GM12865 (cell line): ENCODE results near the gene TMPRSS9.

Source experiments
- DNase-seq: peaks from one replicate; pipeline ENCODE4 v3.0.0; 2010; ENCODE audit warnings: low read depth
- H3K4me3 ChIP-seq: 2 replicates; pipeline ENCODE4 v1.5.1; 2011; ENCODE audit warnings: mild to moderate bottlenecking, low read depth, low read length, control low read depth
- TF ChIP-seq, protein P1 (sequence below): IDR thresholded peaks from 2 replicates; pipeline ENCODE4 v1.5.1; 2011; ENCODE audit warnings: low read length, control low read depth, low read depth, inconsistent platforms; ENCODE audit not compliant: insufficient read depth; ENCODE audit errors: missing control alignments

Gene TMPRSS9

DNA sequence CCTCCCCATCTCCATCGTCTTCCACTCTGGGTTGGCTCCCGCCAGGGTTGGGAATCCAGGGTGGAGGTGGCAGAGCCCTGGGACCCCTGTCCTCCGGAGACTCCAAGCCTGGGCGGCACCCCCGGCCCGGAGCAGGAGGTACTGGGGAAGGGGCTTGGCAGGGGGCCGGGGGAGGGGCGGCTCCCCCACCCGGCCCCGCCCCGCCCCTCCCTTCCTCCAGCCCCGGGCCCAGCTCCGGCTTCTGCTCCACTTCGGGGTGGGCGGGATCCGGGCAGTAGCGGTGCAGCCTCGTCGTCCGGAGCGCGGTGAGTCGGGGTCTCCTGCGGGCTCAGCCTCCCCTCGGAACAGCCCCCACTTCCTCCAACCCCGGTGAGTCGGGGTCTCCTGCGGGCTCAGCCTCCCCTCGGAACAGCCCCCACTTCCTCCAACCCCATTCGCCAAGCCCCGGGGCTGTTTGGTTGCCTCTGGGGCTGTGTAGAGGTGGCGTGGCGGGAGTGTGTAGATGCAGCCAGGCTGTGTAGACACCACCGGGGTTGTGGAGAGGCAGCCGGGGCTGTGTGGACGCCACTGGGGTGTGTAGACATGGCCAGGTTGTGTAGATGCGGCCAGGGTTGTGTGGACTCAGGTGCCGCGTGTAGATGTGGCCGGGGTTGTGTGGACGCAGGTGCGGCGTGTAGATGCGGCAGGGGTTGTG, at the start of gene TMPRSS9:
TSS of gene TMPRSS9 (plus strand) at position 274 of the 694 bp plus-strand sequence. CDS start 29,521 bp downstream, outside the sequence.
- no peak for DNase-seq
- TF ChIP-seq, protein P1, sequence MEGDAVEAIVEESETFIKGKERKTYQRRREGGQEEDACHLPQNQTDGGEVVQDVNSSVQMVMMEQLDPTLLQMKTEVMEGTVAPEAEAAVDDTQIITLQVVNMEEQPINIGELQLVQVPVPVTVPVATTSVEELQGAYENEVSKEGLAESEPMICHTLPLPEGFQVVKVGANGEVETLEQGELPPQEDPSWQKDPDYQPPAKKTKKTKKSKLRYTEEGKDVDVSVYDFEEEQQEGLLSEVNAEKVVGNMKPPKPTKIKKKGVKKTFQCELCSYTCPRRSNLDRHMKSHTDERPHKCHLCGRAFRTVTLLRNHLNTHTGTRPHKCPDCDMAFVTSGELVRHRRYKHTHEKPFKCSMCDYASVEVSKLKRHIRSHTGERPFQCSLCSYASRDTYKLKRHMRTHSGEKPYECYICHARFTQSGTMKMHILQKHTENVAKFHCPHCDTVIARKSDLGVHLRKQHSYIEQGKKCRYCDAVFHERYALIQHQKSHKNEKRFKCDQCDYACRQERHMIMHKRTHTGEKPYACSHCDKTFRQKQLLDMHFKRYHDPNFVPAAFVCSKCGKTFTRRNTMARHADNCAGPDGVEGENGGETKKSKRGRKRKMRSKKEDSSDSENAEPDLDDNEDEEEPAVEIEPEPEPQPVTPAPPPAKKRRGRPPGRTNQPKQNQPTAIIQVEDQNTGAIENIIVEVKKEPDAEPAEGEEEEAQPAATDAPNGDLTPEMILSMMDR: no peak
- no peak within 1 kb of the TSS for H3K4me3 ChIP-seq

DNA sequence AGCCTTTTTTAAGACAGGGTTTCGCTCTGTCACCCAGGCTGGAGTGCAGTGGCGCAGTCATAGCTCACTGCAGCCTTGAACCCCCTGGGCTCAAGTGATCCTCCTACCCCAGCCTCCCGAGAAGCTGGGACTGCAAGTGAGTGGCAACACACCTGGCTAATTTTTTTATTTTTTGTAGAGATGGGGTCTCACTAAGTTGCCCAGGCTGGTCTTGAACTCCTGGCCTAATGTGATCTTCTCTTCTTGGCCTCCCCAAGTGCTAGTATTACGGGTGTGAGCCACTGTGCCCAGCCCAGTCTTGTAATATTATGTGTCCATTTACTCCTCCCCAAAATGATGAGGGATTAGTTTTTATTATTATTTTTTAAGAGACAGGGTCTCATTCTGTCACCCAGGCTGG, 49.0 kb upstream of the TMPRSS9 start:
- DNase-seq: no peak
- TF ChIP-seq, protein P1: no peak
- no peak overlapping the region for H3K4me3 ChIP-seq

DNA sequence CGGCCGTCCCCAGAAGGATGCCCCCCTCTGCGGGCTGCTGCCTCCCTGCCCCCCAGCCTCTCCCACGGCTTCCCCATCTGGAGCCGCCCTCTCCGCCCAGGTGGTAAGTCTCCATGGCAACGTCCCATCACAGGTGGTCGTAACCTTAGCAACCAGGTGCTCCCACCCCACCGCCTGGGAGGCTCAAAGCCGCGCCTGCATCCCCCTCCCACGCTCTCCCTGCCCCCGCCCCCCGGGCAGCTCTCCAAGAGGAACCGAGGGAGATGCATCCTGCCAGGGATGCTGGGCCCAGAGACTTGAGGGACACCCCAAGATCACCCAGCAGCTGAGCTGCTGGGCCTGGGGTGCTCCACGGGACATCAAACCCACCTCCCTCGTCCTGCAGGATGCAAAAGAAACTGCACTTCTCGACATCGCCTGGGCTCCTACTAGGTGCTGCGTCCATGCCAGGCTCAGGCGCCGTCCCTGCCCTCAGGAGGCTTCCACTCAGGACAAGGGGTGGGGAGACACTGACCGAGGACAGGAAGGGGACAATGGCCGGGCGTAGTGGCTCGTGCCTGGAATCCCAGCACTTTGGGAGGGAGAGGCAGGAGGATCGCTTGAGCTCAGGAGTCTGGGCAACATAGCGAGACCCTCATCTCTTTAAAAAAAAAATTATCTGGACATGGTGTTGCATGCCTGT, 47.1 kb upstream of the TMPRSS9 start:
- TF ChIP-seq, protein P1: no peak
- DNase-seq: no peak
- H3K4me3 ChIP-seq: no peak overlapping the region

DNA sequence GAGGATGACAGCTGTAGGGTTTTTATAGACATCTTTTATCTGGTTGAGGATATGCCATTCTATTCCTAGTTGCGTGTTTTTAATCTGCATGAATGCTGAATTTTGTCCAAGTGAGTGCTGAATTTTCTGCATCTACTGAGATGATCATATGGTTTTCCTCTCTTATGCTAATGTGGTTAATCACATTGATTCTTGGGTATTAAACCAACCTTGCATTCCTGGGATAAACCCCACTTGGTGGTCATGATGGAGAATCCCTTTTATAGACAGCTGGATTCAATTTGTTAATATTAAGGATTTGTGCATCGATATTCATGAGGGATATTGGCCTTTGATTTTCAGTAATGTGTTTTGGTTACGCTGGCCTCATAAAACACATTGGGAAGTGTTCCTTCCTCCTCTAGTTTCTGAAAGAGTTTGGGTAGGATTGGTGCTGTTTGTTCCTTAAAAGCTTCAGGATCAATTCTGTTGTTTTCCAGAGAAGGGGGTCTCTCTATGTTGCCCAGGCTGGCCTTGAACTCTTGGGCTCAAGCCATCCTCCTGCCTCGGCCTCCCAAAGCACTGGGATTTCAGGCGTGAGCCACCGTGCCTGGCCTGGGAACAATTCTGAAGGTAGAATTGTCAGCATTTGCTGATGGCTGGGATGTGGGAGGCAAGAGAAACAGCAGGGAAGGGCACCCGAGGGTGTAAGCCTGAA, 44.8 kb upstream of the TMPRSS9 start:
- no peak overlapping the region for H3K4me3 ChIP-seq
- TF ChIP-seq, protein P1: no peak
- DNase-seq: no peak

- DNase-seq: peak; percentile 68
- H3K4me3 ChIP-seq: no peak overlapping the region
- TF ChIP-seq, protein P1: peak; percentile 43
Observed at GRCh38 chr19:2315818-2316353, 44.2 kb upstream of the TMPRSS9 start.

GRCh38 chr19:2317300-2317699, 42.8 kb upstream of the TMPRSS9 start:
- TF ChIP-seq, protein P1: no peak
- H3K4me3 ChIP-seq: no peak overlapping the region
- no peak for DNase-seq
